AG08396 (cell line): ENCODE data around the gene SASH1.
A peak's percentile ranks its signal among the peaks of the same experiment; 100 is the strongest.

ENCODE experiments used
- DNase-seq: peaks from one replicate; pipeline ENCODE4 v3.0.0; 2012; ENCODE audit warnings: low spot score, mixed read lengths

SASH1 gene

GRCh38 chr6:148432462-148433195 is 90.0 kb downstream of the SASH1 start:
- DNase-seq = no peak

GRCh38 chr6:148435386-148435785 is 92.7 kb downstream of the SASH1 start:
- peak; percentile 15 for DNase-seq

GRCh38 chr6:148436466-148436865 is 93.8 kb downstream of the SASH1 start:
- DNase-seq = no peak

GRCh38 chr6:148438632-148439031 is 96.0 kb downstream of the SASH1 start:
- no peak for DNase-seq

- DNase-seq = no peak
These were observed 97.4 kb downstream of the SASH1 start for GRCh38 chr6:148440016-148440415.

GRCh38 chr6:148440877-148441453 is 98.3 kb downstream of the SASH1 start:
- DNase-seq = peak; percentile 80

- peak; percentile 48 for DNase-seq
These were observed 98.8 kb downstream of the SASH1 start for GRCh38 chr6:148441454-148441911.

- DNase-seq = no peak
These were observed 101.3 kb downstream of the SASH1 start for GRCh38 chr6:148443798-148444560.

- no peak for DNase-seq
These were observed 102.5 kb downstream of the SASH1 start for GRCh38 chr6:148445116-148445515.

- DNase-seq = peak; percentile 32
These were observed 103.0 kb downstream of the SASH1 start for GRCh38 chr6:148445620-148446019.

- DNase-seq = no peak
These were observed 104.0 kb downstream of the SASH1 start for GRCh38 chr6:148446681-148447080.

GRCh38 chr6:148447521-148448230 is 105.0 kb downstream of the SASH1 start:
- DNase-seq = no peak

GRCh38 chr6:148448369-148449012 is 105.9 kb downstream of the SASH1 start:
- no peak for DNase-seq

- DNase-seq = no peak
These were observed 108.2 kb downstream of the SASH1 start for GRCh38 chr6:148450866-148451265.

- no peak for DNase-seq
These were observed 109.1 kb downstream of the SASH1 start for GRCh38 chr6:148451690-148452089.

- no peak for DNase-seq
These were observed 110.2 kb downstream of the SASH1 start for GRCh38 chr6:148452876-148453275.

- no peak for DNase-seq
These were observed 111.3 kb downstream of the SASH1 start for GRCh38 chr6:148453906-148454305.

- no peak for DNase-seq
These were observed 112.6 kb downstream of the SASH1 start for GRCh38 chr6:148455225-148455624.

- no peak for DNase-seq
These were observed 113.3 kb downstream of the SASH1 start for GRCh38 chr6:148455674-148456558.

GRCh38 chr6:148457137-148457842 is 114.7 kb downstream of the SASH1 start:
- DNase-seq = no peak
